Neural cell (in vitro differentiated cells): ENCODE measurements around the gene ADK. TPM values are rescaled to one million over a fixed set of nuclear protein-coding genes. Genes with fewer than 3 reads are reported as not detected.

Source experiments
- H2AFZ ChIP-seq: fragments of 200-600, 300-800 bp; sonication (generic), shearing (Covaris generic); 2 replicates; pipeline ENCODE4 v1.6.0; 2014; ENCODE audit warnings: low read depth, mild to moderate bottlenecking, antibody characterized with exemption, low read length, moderate library complexity
- H3F3A ChIP-seq: fragments of 200-600 bp; shearing (Covaris generic); 2 replicates; pipeline ENCODE4 v1.6.1; 2016; ENCODE audit warnings: mild to moderate bottlenecking, moderate library complexity, mixed read lengths, antibody characterized with exemption, low read length; ENCODE audit not compliant: insufficient read depth, poor library complexity, severe bottlenecking
- H3K27ac ChIP-seq: fragments of 200-600, 300-800 bp; sonication (generic), shearing (Covaris generic); 2 replicates; pipeline ENCODE4 v1.5.1; 2014; ENCODE audit warnings: mild to moderate bottlenecking, low read length, moderate library complexity
- H3K27me3 ChIP-seq: fragments of 300-800, 200-600 bp; sonication (generic), shearing (Covaris generic); 2 replicates; pipeline ENCODE4 v1.6.0; 2014; ENCODE audit warnings: mild to moderate bottlenecking, low read depth, low read length, moderate library complexity; ENCODE audit not compliant: insufficient read depth
- H3K36me3 ChIP-seq: fragments of 300-800, 200-600 bp; sonication (generic), shearing (Covaris generic); 2 replicates; pipeline ENCODE4 v1.5.1; 2014; ENCODE audit warnings: mild to moderate bottlenecking, antibody characterized with exemption, low read length, moderate library complexity; ENCODE audit not compliant: insufficient read depth
- H3K4me2 ChIP-seq: fragments of 300-800, 200-600 bp; sonication (generic), shearing (Covaris generic); 2 replicates; pipeline ENCODE4 v1.6.0; 2014; ENCODE audit warnings: mild to moderate bottlenecking, low read length
- H3K4me3 ChIP-seq: fragments of 300-800, 200-600 bp; sonication (generic), shearing (Covaris generic); 2 replicates; pipeline ENCODE4 v1.5.1; 2014; ENCODE audit warnings: mild to moderate bottlenecking, low read length, moderate library complexity
- H3K79me2 ChIP-seq: fragments of 200-600 bp; shearing (Covaris generic); replicated peaks from 2 replicates; pipeline ENCODE4 v1.6.0; 2014; ENCODE audit warnings: mild to moderate bottlenecking, low read length, moderate library complexity; ENCODE audit not compliant: insufficient read depth
- H3K9ac ChIP-seq: fragments of 300-800, 200-600 bp; sonication (generic), shearing (Covaris generic); 2 replicates; pipeline ENCODE4 v1.6.1; 2016; ENCODE audit warnings: mild to moderate bottlenecking, low read length, mixed read lengths
- H3K9me2 ChIP-seq: fragments of 200-600 bp; shearing (Covaris generic); 2 replicates; pipeline ENCODE4 v1.6.1; 2016; ENCODE audit warnings: mild to moderate bottlenecking, low read length, mixed read lengths; ENCODE audit not compliant: insufficient read depth
- H3K9me3 ChIP-seq: fragments of 200-600, 300-800 bp; sonication (generic), shearing (Covaris generic); 2 replicates; pipeline ENCODE4 v1.6.1; 2016; ENCODE audit warnings: mild to moderate bottlenecking, mixed run types, low read length, moderate library complexity, mixed read lengths
- H4K20me1 ChIP-seq: fragments of 200-600 bp; shearing (Covaris generic); 2 replicates; pipeline ENCODE4 v1.6.1; 2016; ENCODE audit warnings: mild to moderate bottlenecking, mixed run types; ENCODE audit not compliant: insufficient read depth
- EP300 ChIP-seq: fragments of 450-650 bp; conservative IDR thresholded peaks from 2 replicates; pipeline ENCODE4 v1.6.1; 2014; ENCODE audit warnings: antibody characterized with exemption, mild to moderate bottlenecking, moderate library complexity; ENCODE audit not compliant: poor library complexity, severe bottlenecking
- EZH2 ChIP-seq: fragments of 200-600, 300-800 bp; shearing (Covaris generic), sonication (generic); IDR thresholded peaks from 2 replicates; pipeline ENCODE4 v1.6.1; 2014; ENCODE audit warnings: antibody characterized with exemption, low read length, borderline replicate concordance, mild to moderate bottlenecking; ENCODE audit not compliant: insufficient read depth, poor library complexity, severe bottlenecking
- MXI1 ChIP-seq: fragments of 450-650 bp; conservative IDR thresholded peaks from 2 replicates; pipeline ENCODE4 v1.6.1; 2014; ENCODE audit warnings: antibody characterized with exemption, mild to moderate bottlenecking; ENCODE audit not compliant: poor library complexity, severe bottlenecking
- POLR2AphosphoS5 ChIP-seq: IDR thresholded peaks from 2 replicates; pipeline ENCODE4 v1.6.1; 2012
- RAD21 ChIP-seq: fragments of 450-650 bp; conservative IDR thresholded peaks from 2 replicates; pipeline ENCODE4 v1.6.1; 2014; ENCODE audit warnings: antibody characterized with exemption, mild to moderate bottlenecking, moderate library complexity
- SMC3 ChIP-seq: fragments of 450-650 bp; conservative IDR thresholded peaks from 2 replicates; pipeline ENCODE4 v1.6.1; 2014; ENCODE audit warnings: antibody characterized with exemption, mild to moderate bottlenecking, moderate library complexity; ENCODE audit not compliant: poor library complexity
- TAF1 ChIP-seq: IDR thresholded peaks from 2 replicates; pipeline ENCODE4 v1.6.1; 2012; ENCODE audit warnings: low read depth
- polyA plus RNA-seq: library from polyadenylated mRNA; depleted of rRNA; stranded (reverse); fragments of >200 nt; gene quantifications from 2 replicates; pipeline ENCODE4 v1.2.3, GENCODE V29; 2014
- TF ChIP-seq, protein P1 (sequence below): fragments of 450-650 bp; IDR thresholded peaks from 2 replicates; pipeline ENCODE4 v1.5.1; 2014; ENCODE audit warnings: antibody characterized with exemption, mild to moderate bottlenecking, moderate library complexity; ENCODE audit not compliant: poor library complexity, severe bottlenecking
- TF ChIP-seq, protein P2 (sequence below): IDR thresholded peaks from 2 replicates; pipeline ENCODE4 v1.6.1; 2012; ENCODE audit warnings: borderline replicate concordance

Gene ADK
- polyA plus RNA-seq, 1 donor from 2014 or later = 19.5 TPM

DNA sequence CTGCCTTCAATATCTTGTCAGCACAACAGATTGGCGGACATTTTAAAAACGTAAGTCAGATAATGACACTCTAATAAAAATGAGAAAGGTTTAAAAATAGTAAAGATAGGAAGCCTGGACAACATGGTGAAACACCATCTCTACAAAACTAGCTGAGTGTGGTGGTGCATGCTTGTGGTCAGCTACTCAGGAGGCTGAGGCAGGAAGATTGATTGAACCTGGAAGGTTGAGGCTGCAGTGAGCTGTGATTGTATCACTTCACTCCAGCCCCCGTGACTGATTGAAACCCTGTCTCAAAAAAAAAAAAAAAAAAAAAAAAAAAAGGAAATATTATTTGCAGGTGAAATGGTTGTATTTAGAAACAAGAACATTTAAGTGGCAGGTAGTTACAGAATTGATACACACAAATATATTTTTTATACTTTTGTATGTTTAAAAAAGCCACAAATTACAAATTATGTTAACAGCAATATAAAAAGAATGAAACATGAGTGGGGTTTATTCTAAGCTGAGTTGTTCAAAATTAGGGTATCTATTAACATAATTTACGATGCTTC, 141.9 kb downstream of the ADK start:
- Histone ChIP-seq H3K9me2 (no peaks in the 10 kb centered on the region), H3K9me3 (no peaks in the 10 kb centered on the region), H3K79me2 (no peaks in the 10 kb centered on the region), H2AFZ (no peak overlapping the region), H4K20me1 (no peaks in the 10 kb centered on the region), H3K4me3 (no peak overlapping the region), H3K4me2 (no peak overlapping the region), H3K9ac (no peak overlapping the region), H3F3A (no peaks in the 10 kb centered on the region), H3K27me3 (no peaks in the 10 kb centered on the region), H3K27ac (no peak overlapping the region), H3K36me3 (no peaks in the 10 kb centered on the region)
- TF ChIP-seq TAF1 = no peak
- no peak for TF ChIP-seq POLR2AphosphoS5
- no peak for TF ChIP-seq RAD21
- TF ChIP-seq, protein P1, sequence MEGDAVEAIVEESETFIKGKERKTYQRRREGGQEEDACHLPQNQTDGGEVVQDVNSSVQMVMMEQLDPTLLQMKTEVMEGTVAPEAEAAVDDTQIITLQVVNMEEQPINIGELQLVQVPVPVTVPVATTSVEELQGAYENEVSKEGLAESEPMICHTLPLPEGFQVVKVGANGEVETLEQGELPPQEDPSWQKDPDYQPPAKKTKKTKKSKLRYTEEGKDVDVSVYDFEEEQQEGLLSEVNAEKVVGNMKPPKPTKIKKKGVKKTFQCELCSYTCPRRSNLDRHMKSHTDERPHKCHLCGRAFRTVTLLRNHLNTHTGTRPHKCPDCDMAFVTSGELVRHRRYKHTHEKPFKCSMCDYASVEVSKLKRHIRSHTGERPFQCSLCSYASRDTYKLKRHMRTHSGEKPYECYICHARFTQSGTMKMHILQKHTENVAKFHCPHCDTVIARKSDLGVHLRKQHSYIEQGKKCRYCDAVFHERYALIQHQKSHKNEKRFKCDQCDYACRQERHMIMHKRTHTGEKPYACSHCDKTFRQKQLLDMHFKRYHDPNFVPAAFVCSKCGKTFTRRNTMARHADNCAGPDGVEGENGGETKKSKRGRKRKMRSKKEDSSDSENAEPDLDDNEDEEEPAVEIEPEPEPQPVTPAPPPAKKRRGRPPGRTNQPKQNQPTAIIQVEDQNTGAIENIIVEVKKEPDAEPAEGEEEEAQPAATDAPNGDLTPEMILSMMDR = no peak
- no peak for TF ChIP-seq EZH2
- TF ChIP-seq SMC3 = no peak
- TF ChIP-seq, protein P2, sequence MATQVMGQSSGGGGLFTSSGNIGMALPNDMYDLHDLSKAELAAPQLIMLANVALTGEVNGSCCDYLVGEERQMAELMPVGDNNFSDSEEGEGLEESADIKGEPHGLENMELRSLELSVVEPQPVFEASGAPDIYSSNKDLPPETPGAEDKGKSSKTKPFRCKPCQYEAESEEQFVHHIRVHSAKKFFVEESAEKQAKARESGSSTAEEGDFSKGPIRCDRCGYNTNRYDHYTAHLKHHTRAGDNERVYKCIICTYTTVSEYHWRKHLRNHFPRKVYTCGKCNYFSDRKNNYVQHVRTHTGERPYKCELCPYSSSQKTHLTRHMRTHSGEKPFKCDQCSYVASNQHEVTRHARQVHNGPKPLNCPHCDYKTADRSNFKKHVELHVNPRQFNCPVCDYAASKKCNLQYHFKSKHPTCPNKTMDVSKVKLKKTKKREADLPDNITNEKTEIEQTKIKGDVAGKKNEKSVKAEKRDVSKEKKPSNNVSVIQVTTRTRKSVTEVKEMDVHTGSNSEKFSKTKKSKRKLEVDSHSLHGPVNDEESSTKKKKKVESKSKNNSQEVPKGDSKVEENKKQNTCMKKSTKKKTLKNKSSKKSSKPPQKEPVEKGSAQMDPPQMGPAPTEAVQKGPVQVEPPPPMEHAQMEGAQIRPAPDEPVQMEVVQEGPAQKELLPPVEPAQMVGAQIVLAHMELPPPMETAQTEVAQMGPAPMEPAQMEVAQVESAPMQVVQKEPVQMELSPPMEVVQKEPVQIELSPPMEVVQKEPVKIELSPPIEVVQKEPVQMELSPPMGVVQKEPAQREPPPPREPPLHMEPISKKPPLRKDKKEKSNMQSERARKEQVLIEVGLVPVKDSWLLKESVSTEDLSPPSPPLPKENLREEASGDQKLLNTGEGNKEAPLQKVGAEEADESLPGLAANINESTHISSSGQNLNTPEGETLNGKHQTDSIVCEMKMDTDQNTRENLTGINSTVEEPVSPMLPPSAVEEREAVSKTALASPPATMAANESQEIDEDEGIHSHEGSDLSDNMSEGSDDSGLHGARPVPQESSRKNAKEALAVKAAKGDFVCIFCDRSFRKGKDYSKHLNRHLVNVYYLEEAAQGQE = no peak
- no peak for TF ChIP-seq EP300
- no peak for TF ChIP-seq MXI1

DNA sequence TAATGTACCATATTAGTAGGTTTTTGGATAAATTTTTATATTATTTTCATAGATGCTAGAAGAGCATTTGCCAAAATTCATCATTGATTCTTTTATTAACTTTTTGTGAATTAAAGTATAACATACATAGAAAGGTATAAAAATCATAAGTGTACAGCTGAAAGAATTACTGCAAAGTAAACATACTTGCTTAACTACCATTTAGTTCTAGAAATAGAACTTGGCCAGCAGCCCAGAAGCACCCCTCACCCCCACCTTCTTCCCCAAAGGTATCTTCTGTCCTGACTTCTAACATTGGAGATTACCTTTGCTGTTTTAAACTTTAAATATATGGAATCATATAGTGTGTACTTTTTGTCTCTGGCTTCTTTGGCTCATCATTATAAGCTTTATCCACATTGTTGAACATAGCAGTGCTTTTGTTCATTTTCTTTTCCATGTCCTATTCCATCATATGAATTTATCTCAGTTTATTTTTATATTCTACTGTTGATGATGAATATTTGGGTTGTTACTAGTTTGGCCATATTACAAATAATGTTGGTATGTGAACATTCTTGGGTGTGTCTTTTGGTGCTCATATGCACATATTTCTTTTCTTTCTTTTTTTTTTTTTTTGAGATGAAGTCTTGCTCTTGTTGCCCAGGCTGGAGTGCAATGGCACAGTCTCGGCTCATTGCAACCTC, 142.8 kb downstream of the ADK start:
- no peaks in the 10 kb centered on the region for H3K27me3 ChIP-seq
- no peak overlapping the region for H3K4me2 ChIP-seq
- no peaks in the 10 kb centered on the region for H3K9me3 ChIP-seq
- no peak overlapping the region for H3K9ac ChIP-seq
- H3K36me3 ChIP-seq = no peaks in the 10 kb centered on the region
- H3F3A ChIP-seq = no peaks in the 10 kb centered on the region
- H4K20me1 ChIP-seq = no peaks in the 10 kb centered on the region
- H3K27ac ChIP-seq = no peak overlapping the region
- no peak overlapping the region for H2AFZ ChIP-seq
- H3K4me3 ChIP-seq = no peak overlapping the region
- no peaks in the 10 kb centered on the region for H3K9me2 ChIP-seq
- H3K79me2 ChIP-seq = no peaks in the 10 kb centered on the region
- TF ChIP-seq MXI1 (no peak), RAD21 (no peak), POLR2AphosphoS5 (no peak), EZH2 (no peak), TAF1 (no peak), EP300 (no peak), SMC3 (no peak)
- TF ChIP-seq, protein P2 = no peak
- TF ChIP-seq, protein P1 = no peak
